ENCODE measurements around the gene UNC13A.

UNC13A gene

DNA sequence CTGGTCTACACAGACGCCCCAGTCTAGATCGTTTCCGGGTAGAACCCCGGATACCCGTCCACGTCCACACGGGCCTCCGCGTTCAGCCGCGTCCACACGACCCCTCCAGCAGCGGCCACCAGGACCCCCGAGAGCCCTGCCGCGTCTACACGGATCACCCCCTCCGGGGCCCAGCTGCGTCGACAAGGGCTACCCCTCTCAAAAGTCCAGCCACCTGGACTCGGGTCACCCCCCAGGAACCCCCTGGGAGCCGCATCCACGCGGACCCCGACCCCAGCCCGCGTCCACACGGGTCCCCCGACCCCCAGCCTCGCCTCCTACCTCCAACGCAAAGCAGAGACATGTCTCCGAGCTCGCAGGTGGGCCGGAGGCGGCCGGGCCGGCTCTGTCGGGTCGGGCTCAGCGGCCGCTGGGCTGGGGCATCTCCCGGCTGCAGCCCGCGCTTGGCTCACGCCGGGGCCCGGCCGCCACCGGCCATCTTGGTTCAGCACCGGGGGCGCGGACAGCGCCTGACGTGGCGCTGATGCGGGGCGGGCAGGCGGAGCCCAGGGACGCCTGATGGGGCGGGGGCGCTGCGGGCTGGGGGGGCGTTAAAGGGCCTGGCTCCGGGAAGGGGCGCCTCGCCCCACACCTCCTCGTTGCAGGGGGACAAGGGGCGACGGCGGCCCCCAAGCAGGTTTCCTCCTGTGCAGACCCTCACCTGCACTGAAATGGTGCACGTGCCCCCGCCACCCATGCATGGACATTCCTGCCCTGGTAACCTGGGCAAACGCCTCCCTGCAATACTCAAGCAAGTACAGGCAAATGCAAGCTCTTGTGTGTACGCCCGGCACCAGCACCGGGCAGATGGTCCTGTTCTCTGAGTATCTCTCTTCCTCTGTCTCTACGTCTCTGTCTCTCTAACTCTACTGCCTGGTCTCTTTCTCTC is at the start of gene UNC13A:
Gene UNC13A (minus strand): TSS at position 498 of the 928 bp plus-strand sequence. CDS start 155 bp downstream, at position 343.
- DNase-seq (ENCODE audit: extremely low spot score, insufficient read length, low read depth) (no peak), FAIRE-seq (no peak)

DNA sequence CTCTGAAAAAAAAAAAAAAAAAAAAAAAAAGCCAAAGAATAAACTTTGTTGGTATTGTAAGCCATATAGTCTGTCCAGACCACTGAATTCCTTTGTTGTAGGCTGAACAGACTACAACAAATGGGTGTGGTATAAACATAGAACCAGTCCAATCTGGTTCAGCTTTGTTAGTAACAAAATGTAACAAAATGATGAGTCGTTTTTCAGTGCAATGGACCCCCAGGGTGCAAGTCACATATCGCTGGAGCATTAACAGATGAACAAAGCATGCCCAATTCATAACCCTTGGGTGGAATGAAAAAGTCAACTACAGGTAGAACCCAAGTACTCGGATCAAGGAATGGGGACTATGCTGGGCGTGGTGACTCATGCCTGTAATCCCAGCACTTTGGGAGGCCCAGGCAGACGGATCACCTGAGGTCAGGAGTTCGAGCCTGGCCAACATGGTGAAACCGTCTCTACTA is 49.6 kb upstream of the UNC13A start:
- no peak for FAIRE-seq
- DNase-seq (ENCODE audit: extremely low spot score, insufficient read length, low read depth): no peak

DNA sequence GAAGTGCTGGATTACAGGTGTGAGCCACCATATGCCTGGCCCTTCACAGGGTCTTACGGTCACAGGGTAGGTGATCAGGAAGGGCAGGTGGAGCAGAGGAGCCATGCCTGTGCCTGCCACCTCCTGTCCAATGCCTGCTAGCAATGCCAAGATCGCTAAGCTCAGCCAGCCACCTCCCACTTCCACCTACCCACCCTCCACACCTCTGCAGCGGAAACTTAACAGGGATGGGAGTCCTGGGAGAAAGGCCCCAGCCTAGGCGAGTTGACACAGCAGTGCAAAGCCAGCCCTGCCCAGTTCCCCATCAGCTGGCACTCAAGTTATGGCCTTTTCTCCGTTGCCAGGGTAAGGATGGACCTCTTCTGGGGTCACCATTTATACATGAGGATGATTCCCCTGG is 47.3 kb upstream of the UNC13A start:
- DNase-seq (ENCODE audit: extremely low spot score, insufficient read length, low read depth) (no peak), FAIRE-seq (no peak)

DNA sequence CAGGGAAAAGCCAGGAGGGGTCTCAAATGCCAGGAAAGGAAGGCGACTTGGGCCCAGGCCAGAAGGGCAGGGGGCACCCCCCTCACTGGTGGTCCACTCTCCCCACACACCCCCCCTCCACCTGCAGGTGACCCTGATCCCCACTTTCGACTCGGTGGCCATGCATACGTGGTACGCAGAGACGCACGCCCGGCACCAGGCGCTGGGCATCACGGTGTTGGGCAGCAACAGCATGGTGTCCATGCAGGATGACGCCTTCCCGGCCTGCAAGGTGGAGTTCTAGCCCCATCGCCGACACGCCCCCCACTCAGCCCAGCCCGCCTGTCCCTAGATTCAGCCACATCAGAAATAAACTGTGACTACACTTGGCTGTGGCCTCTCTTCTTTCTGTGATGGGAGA is 46.0 kb upstream of the UNC13A start:
- no peak for FAIRE-seq
- DNase-seq (ENCODE audit: extremely low spot score, insufficient read length, low read depth): no peak

DNA sequence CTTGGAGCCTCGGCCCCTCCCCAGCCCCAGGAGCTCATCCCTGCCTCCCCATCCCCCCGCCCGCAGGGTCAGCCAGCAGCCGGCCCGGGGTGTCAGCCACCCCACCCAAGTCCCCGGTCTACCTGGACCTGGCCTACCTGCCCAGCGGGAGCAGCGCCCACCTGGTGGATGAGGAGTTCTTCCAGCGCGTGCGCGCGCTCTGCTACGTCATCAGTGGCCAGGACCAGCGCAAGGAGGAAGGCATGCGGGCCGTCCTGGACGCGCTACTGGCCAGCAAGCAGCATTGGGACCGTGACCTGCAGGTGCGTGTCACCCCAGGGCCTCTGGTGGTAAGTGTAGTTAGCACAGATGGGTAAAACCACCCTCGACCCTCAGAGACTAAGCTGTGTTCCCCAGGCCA is 45.0 kb upstream of the UNC13A start:
- FAIRE-seq (no peak), DNase-seq (ENCODE audit: extremely low spot score, insufficient read length, low read depth) (no peak)

DNA sequence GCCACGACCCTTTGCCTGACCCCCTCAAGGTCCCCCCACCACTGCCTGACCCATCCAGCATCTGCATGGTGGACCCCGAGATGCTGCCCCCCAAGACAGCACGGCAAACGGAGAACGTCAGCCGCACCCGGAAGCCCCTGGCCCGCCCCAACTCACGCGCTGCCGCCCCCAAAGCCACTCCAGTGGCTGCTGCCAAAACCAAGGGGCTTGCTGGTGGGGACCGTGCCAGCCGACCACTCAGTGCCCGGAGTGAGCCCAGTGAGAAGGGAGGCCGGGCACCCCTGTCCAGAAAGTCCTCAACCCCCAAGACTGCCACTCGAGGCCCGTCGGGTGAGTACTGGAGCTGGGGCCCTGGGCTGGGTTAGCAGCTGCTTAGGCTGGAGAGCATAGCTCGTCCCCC is 39.7 kb upstream of the UNC13A start:
- no peak for FAIRE-seq

DNA sequence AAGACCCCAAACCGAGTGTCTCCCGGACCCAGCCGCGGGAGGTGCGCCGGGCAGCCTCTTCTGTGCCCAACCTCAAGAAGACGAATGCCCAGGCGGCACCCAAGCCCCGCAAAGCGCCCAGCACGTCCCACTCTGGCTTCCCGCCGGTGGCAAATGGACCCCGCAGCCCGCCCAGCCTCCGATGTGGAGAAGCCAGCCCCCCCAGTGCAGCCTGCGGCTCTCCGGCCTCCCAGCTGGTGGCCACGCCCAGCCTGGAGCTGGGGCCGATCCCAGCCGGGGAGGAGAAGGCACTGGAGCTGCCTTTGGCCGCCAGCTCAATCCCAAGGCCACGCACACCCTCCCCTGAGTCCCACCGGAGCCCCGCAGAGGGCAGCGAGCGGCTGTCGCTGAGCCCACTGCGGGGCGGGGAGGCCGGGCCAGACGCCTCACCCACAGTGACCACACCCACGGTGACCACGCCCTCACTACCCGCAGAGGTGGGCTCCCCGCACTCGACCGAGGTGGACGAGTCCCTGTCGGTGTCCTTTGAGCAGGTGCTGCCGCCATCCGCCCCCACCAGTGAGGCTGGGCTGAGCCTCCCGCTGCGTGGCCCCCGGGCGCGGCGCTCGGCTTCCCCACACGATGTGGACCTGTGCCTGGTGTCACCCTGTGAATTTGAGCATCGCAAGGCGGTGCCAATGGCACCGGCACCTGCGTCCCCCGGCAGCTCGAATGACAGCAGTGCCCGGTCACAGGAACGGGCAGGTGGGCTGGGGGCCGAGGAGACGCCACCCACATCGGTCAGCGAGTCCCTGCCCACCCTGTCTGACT is 39.0 kb upstream of the UNC13A start:
- FAIRE-seq: no peak
- DNase-seq (ENCODE audit: extremely low spot score, insufficient read length, low read depth): no peak

More for the DNA sequence above, 39.7 kb upstream of the UNC13A start:
- no peak for DNase-seq (ENCODE audit: extremely low spot score, insufficient read length, low read depth)

DNA sequence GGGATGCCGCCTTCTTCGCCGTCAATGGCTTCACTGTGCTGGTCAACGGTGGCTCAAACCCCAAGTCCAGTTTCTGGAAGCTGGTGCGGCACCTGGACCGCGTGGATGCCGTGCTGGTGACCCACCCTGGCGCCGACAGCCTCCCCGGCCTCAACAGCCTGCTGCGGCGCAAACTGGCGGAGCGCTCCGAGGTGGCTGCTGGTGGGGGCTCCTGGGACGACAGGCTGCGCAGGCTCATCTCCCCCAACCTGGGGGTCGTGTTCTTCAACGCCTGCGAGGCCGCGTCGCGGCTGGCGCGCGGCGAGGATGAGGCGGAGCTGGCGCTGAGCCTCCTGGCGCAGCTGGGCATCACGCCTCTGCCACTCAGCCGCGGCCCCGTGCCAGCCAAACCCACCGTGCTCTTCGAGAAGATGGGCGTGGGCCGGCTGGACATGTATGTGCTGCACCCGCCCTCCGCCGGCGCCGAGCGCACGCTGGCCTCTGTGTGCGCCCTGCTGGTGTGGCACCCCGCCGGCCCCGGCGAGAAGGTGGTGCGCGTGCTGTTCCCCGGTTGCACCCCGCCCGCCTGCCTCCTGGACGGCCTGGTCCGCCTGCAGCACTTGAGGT is 38.1 kb upstream of the UNC13A start:
- no peak for DNase-seq (ENCODE audit: extremely low spot score, insufficient read length, low read depth)
- no peak for FAIRE-seq

DNA sequence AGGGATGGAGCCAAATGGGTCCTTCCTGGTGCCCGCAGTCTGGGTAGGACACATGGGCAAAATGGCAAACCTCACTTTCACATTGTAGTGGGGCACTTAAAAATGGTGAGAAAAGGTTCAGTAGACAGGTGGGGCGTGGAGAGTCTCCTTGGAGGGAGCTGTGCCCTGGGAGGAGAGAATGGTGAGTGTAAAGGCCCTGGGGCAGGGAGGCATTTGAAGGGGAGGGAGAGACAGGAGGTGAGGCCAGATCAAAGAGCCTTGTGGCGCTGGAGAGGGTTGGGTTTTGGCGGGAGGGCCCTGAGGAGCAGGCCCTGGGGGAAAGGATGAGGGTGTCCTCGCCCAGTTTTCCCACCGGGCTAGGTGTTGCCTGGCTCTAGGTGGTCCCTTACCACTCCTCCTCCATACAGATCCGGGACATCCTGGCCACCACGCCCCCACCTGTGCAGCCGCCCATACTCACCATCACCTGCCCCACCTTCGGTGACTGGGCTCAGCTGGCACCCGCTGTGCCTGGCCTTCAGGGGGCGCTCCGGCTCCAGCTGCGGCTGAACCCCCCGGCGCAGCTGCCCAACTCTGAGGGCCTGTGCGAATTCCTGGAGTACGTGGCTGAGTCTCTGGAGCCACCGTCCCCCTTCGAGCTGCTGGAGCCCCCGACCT is 37.4 kb upstream of the UNC13A start:
- no peak for DNase-seq (ENCODE audit: extremely low spot score, insufficient read length, low read depth)
- no peak for FAIRE-seq

DNA sequence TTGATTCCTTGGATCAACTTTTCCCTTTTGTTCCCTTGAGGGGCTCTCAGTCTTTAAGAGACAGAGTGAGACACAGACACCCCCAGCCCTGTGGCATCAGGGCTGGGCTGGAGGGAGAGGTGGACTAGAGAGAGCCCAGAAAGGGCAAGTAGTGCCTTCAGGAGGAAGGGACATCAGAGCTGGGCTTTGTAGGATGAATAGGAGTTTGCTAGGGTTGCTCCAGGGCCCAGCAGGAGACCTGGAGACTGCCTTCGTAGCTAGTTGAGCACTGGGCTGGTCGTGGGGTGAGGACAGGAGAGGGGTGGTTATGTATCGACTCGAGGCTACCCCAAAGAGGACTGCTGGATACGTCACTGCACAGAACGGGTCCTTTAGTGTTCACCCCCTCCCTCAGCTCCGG is 36.5 kb upstream of the UNC13A start:
- DNase-seq (ENCODE audit: extremely low spot score, insufficient read length, low read depth): no peak
- no peak for FAIRE-seq

DNA sequence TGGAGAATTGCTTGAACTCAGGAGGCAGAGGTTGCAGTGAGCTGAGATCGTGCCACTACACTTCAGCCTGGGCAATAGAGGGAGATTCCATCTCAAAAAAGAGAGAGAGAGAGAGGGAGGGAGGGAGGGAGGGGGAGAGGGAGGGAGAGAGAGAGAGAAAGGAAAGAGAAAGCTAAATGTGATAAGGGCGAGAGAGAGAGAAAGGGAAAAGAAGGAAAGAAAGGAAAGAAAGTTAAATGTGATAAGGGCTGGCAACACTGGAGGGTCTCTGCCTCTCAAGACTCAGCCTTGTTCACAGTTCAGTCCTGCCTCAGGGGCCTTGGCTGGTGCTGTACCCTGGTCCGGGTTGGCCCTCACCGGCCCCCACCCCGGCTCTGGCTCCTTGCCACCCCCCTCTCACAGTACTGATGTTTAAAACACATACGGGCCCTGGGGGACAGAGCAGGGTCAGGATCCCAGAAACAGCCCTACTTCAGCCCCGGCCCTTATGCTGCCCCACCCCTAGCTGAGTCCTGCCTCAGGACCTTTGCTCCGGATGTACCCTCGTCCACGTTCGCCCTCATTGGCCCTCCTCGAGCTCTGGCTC is 34.6 kb upstream of the UNC13A start:
- FAIRE-seq (no peak), DNase-seq (ENCODE audit: extremely low spot score, insufficient read length, low read depth) (no peak)

DNA sequence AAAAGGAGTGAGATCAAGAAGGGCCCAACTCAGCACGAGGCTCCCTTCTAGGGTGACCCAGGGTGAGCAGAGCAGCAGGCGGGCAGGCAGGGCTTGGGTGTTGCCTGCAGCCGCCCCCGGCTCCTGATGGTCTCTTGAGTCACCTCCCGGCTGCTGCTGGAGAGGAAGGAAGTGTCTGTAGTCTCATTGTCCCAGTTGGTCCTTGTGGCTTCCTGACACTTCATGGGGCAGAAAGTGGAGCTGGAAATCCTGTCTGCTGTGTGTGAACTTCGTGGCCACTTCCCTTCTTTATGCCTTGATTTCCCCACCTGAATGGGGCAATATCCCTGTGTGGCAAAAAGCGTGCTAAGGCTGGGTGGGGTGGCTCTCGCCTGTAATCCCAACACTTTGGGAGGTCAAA is 33.7 kb upstream of the UNC13A start:
- DNase-seq (ENCODE audit: extremely low spot score, insufficient read length, low read depth) (no peak), FAIRE-seq (no peak)

DNA sequence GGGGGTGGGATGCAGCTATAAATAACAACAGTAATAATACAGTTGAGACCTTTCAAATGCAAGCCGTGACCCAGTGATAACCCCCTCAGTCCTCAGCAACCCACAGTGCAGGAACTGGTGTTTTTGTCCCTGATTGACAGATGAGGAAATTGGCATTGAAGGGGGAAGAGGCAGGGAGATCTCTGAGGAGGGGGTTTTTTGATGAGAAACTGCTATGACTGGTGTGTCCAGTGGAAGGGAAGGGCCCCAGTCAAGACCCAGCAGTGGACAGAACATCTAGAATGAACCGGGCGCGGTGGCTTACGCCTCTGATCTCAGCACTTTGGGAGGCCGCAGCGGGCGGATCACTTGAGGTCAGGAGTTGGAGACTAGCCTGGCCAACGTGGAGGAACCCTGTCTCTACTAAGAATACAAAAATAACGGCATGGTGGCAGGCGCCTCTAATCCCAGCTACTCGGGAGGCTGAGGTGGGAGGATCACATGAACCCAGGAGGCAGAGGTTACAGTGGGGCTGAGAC is 33.0 kb upstream of the UNC13A start:
- FAIRE-seq (no peak), DNase-seq (ENCODE audit: extremely low spot score, insufficient read length, low read depth) (no peak)

DNA sequence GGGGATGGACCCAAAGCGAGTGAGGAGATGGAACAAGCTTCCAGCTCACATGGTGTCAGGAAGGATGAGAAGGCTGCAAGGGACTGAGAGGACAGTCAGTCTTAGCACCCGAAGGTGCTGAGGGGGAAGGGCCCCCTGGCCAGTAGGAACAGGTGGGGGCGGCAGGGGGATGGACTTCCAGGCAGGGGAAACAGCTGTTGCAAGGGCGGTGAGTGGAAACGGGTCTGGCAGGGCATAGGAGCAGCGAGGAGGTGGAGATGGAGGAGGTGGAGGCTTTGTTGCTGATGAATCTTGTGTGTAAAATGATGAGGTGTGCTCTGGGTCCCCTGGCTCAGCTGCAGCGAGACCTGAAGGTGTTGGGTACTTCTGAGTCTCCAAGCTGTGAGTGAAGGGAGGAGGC is 32.3 kb upstream of the UNC13A start:
- FAIRE-seq (no peak), DNase-seq (ENCODE audit: extremely low spot score, insufficient read length, low read depth) (no peak)

DNA sequence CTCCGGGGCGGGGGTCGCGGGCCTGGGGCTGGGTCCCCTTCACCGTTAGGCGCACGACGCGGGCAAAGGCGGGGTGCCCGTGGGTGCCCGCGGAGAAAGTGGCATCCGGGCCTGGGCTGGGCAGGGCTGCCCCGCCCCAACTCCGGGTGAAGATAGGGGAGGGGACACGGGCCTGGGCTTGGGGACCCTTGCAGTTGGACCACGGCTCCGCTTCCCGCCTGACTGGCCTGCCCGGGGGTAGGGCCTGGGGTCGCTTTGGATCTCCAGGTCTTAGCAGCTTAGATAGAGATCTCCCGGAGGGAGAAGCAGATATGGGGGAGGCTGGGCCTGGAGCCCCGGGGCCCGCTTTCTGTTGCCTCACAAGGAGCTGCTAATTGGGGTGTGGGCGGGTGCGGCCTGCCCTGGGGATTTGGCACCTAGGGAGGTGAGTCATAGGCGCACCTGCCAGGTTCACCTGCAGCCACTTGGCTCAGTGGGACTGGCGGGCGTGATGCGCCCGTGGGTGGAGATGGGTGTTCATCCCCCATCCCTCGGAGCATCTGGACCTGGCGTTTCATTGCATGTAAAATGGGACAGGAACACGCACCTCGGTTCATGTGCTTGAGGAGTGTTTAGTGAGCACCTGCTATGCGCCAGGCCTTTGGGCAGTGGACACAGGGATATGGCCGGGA is 31.7 kb upstream of the UNC13A start:
- DNase-seq (ENCODE audit: extremely low spot score, insufficient read length, low read depth) (no peak), FAIRE-seq (no peak)

DNA sequence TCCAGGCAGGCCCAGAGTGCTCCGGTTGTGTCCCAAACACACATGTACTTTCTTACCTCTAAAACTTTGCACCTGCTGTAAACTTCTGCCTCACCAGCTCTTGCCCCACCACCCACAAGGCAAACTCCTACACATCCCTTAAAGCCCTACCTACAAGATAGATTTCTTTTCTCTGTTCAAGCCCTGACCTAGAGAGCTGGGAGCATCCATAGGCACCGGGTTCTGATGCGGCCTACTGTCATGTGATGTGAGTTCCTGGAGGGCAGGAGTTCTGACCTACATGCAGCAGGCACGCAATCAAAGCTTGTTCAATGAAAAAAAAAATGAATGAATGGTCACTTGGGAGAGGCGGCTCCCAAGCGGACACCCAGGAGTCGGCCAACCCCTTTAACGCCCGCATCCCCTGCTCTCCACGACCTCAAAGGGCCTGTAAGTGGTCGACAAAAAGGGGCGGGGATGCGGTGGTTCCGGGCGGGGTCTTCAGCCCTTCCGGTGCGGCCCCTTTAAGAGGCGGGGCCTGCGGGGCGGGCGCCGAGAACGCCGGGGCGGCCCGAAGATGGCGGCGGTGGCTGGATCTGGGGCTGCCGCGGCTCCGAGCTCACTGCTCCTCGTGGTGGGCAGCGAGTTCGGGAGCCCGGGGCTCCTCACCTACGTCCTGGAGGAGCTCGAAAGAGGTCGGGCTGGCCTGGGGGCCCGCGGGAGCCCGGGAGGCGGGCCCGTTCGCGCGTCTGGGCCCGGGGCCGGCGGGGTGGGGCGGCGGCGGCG is 31.0 kb upstream of the UNC13A start, which contains the start of gene MAP1S:
Gene MAP1S (plus strand): TSS at position 534 of the 765 bp plus-strand sequence. CDS start 23 bp downstream, at position 557.
- peak; percentile 79 for FAIRE-seq
- DNase-seq (ENCODE audit: extremely low spot score, insufficient read length, low read depth): peak; percentile 87

DNA sequence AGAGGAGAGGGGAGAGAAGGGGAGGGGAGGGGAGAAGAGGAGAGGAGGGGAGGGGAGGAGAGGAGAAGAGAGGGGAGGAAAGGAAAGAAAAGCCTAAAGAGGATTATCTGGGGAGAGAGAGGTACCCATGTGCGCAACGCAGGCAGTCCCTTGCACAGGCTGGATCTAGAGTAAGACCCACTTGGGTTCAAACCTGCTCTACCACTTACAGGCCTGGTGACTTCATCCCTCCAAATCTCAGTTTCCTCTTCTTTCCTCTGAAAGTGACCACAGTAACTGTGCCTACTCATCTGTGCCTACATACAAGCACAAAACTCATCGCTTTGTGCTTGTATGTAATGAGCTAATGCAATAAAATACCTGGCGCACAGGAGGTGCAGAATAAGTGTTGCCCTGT is 30.4 kb upstream of the UNC13A start:
- no peak for DNase-seq (ENCODE audit: extremely low spot score, insufficient read length, low read depth)
- peak; percentile 15 for FAIRE-seq

DNA sequence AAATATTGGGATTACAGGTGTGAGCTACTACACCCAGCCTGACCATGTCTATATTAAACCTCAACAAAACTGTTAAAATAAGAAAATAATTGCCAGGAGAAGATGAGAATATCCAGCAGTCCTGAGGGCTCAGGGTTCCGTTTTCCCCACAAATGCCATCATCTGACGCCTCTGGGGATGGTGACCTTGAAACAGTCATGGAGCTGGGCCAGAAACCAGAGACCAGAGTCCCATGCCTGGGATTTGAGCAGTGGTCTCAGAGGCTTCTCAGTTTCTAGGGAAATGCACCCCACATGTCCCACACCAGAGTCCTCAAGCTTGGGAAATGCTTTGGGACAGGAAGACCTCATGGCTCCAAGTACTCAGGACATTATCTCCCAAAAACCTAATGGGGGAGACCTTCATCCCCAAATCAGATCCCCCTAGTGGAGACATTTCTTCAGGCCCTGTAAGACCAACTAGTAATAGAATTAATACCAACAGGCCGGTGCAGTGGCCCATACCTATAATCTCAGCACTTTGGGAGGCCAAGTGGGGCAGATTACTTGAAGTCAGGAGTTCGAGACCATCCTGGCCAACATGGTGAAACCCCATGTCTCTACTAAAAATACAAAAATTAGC is 28.3 kb upstream of the UNC13A start:
- DNase-seq (ENCODE audit: extremely low spot score, insufficient read length, low read depth): no peak
- FAIRE-seq: no peak

Measured in GM18507 (cell line).